Glomerular visceral epithelial cell (primary cell): ENCODE data around the gene LTV1.
"Not testable (repeated sequence)": the region's sequence is repeated elsewhere in the genome, so short reads cannot be mapped to it uniquely, and the experiment has no call there.

Experiments used
- DNase-seq: peaks from one replicate; pipeline ENCODE4 v3.0.0-alpha.2; 2016; ENCODE audit errors: extremely low spot score

LTV1 gene, protein sequence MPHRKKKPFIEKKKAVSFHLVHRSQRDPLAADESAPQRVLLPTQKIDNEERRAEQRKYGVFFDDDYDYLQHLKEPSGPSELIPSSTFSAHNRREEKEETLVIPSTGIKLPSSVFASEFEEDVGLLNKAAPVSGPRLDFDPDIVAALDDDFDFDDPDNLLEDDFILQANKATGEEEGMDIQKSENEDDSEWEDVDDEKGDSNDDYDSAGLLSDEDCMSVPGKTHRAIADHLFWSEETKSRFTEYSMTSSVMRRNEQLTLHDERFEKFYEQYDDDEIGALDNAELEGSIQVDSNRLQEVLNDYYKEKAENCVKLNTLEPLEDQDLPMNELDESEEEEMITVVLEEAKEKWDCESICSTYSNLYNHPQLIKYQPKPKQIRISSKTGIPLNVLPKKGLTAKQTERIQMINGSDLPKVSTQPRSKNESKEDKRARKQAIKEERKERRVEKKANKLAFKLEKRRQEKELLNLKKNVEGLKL

DNA sequence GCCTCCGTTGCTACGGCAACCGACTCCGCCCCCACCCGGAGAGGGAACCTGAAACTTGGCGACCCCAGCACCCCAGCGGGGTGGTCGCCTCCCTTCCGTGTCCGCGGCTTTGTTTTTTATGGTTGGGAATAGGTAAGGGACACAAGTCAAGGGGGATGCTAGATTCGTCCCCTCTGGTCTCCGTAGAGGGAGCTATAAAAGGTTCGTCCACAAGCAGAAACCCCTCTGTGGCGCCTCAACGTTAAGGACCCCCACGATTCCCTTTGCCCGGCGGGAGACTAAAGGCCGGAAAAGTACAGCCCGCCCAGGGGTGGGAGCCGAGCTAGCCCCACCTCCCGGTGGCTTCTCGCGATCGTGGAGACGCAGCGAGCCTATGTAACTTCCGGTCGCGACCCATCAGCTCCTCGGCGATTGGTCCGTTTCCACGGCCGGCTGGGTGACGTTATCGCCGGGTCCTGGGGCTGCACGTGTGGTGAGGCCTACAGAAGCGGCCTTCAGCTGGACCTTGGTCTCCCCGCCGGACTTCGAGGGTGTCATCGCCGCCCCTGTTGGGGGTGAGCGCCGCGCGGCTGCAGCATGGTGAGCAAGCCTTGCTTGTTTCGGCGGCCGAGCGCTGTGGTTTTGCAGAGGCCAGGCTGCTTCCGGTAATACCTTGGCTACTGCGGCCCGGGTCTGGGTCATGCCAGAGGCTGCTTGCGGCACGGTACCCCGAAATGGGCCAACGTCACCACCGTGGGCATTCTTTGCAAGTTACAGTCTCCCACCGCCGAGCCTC, at the start of gene LTV1:
LTV1 (plus strand) TSS at position 437 of the 775 bp plus-strand sequence; CDS start at position 577, 140 bp downstream.
- DNase-seq = peak; percentile 96

DNA sequence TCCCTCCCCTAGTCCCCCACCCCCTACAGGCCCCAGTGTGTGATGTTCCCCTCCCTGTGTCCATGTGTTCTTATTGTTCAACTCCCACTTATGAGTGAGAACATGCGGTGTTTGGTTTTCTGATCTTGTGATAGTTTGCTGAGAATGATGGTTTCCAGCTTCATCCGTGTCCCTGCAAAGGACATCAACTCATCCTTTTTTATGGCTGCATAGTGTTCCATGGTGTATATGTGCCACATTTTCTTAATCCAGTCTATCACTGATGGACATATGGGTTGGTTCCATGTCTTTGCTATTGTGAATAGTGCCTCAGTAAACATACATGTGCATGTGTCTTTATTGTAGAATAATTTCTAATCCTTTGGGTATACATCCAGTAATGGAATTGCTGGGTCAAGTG, 46.6 kb upstream of the LTV1 start:
- not testable (repeated sequence) for DNase-seq

DNA sequence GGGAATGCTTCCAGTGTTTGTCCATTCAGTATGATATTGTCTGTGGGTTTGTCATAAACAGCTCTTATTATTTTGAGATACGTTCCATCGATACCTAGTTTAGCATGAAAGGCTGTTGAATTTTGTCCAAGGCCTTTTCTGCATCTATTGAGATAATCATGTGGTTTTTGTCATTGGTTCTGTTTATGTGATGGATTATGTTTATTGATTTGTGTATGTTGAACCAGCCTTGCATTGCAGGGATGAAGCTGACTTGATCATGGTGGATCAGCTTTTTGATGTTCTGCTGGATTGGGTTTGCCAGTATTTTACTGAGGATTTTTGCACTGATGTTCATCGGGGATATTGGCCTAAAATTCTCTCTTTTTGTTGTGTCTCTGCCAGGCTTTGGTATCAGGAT, 44.7 kb upstream of the LTV1 start:
- DNase-seq = not testable (repeated sequence)

DNA sequence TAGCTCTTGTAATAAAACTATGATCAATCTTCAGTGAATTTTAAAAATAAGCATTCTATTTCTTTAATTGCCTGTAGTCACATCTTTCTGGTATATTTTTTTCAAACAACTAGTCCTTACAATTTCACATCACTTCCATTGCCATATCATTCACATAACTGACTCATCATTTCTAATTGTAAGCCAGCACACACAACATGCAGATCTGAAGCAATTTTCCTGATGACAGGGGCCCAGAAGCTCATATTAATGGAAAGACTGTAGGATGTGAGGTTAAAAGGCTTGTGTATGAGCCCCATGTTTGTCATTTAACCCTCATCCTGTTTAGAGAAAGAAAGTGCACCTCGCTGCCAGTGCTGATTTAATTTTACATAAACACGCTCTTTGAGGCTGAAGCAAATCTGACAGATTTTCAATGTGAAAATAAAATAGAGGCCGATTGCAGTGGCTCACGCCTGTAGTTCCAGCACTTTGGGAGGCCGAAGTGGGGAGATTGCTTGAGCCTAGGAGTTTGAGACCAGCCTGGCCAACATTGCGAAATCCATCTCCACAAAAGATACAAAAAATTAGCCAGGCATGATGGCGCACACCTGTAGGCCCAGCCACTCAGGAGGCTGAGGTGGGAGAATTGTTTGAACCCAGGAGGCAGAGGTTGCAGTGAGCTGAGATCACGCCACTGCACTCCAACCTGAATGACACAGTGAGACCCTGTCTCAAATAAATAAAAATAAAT, 40.1 kb upstream of the LTV1 start:
- DNase-seq = no peak

DNA sequence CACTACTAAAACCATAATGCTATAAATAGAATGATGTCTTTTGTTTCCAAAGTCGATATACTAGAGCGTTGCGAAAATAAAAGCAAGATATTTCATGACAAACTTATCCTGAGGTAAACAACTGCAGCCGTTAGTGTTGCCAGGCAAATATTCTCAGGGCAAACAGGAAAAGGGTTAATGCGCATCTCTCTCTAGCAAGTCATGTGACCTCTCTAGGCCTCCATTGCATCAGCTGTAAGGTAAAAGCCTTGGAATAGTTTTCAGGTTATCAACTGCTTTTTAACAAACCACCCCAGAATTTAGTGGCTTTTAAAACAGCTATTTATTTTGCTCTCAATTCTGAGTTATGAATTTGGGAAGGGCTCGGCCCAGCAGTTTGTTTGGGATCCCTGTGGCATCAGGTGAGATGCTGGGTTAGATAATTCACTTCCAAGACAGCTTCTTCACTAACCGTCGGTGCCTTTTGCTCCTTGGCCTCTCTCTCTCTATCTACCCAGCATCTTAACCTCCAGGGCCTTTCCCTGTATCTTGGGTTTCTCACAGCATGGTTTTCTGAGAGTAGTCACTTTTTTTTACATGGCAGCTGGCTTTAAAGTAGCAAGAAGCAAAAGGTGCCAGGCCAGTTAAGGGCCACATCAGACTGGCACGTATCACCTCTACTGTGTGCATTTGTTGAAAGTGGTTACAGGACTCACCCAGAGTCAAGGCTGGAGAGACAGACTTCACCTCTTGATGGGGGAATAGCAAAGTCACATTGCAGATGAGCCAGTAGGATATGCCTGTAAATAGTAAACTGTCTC, 39.2 kb upstream of the LTV1 start:
- no peak for DNase-seq

DNA sequence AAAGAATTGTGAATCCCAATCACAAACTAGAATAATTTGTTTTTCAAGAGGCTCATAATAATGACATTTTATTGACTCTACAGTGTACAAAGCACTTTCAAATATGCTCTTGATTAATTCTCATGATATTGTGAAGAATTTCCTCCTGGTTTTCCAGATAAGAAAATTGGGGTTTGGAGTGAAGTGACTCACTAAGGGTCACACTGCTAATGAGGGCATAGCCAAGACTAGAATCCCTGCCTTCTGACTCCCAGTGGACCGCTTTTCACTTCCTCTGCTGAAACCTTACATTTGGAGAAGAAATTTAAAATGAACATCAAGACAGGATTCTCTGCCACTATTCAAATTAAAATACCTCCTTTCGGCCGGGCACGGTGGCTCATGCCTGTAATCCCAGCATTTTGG, 38.3 kb upstream of the LTV1 start:
- no peak for DNase-seq

DNA sequence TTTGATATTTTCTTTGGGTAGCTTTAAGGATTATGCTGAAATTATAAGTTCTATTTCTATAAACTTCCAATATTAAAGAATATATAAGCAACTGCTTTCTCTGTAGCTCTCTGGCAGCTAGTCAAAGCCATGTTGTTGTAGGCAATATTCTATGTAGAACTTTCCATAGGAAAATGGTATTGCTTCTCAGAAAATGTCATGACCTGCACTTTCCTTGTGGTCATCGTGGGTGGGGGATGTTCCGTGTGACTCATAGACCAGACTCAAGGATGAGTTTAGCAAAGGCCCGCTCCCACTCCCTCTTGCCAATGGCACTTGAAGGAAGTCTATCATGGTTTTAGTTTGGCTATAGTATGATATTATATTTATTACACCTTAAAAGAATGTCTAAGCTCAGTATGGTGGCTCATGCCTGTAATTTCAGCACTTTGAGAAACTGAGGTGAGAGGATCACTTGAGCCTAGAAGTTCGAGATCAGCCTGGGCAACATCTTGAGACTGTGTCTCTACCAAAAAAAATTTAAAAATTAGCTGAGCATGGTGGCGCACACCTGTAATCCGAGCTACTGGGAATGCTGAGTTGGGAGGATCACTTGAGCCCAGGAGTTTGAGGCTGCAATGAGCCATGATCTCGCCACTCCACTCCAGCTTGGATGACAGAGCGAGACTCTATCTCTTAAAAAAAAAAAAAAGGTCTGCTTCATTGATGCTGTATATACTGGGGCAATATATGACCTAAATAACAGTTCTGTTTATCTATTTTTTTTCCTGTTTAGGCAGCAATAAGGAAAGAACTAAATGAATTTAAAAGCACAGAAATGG, 36.6 kb upstream of the LTV1 start:
- DNase-seq = peak; percentile 72

DNA sequence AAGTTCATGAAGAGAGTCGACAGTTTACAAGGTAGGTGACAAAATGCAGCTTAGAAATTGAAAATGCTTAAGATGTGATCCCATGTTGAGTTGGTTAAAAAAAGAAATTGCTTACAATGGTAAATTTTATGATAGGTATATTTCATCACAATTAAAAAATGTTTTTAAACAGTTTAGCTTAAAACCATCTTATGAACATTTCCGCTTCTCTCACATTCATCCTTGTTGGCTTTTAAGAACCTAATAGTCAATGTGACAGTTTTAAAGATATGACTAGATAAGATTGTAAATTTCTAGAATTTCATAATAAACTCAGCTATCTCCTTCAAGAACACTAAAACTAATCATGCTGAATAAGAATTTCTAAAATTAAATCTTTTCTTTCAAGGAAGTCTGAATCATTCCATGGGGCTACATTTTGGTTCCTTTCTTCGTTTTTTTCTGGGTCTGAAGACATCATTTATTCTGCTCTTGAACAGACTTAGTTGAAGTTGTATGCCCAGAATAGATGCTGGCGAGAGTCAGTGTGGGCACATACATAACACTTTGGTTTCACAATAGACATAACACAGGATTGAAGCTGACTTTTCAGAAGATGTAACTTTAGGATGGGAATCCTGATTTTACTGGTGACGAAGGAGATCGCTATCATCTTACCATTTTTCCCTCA, 35.9 kb upstream of the LTV1 start:
- DNase-seq = no peak

DNA sequence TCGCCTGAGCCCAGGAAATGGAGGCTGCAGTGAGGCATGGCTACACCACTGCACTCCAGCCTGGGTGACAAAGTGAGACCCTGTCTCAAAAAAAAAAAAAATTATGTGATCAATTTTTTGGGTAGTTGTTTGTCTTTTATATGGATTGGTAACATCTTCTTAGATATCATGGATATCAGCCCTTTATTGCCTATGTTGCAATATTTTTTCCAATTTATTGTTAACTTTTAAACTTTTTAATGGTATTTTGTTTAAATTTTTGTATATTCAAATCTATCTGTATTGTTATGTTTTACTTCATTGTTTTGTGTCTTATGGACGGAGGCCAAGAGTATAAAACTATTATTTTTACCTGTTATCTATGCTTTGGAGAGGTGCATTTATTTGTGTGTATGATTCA, 32.4 kb upstream of the LTV1 start:
- no peak for DNase-seq

DNA sequence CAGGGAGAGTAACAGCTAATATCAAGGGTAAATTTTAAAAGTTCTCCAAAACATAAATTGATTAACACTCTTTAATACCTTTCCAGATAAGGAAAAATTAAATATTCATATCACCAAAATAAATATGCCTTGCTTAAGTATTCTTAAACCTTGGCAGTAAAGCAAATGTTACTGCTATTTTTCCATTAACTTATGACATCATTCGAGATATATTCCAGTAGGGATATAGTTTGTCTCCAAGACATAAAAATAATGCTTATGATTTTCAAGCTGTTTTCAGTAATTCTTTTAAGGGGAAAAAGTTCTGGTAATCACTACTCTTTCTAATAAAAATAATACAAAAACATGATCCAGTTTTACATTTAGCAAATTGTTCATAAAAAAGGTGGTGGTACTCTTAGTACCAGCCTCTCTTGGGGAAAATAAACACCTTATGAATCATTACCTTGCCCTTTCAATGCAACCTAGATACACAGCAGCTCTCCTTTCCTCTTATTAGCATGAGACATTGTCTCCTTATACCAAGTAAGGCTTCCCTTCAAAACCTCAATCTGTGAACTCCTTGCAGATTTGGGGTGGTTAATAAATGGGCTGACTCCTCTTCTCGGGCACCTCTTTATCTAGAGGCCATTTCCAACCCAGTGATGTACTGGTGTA, 31.5 kb upstream of the LTV1 start:
- no peak for DNase-seq

DNA sequence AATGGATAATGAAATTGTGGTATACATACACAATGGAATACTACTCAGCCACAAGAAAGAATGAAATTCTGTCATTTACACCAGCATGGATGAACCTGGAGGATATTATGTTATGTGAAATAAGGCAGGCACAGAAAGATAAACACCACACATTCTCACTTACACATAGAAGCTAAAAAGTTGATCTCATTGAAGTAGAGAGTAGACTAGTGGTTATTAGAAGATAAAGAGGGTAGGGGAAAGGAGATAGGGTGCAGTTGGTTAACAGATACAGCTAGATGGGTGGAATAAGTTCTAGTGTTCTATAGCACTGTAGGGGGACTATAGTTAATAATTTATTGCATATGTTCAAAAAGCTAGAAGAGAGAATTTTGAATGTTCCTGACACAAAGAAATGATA, 25.5 kb upstream of the LTV1 start:
- no peak for DNase-seq

DNA sequence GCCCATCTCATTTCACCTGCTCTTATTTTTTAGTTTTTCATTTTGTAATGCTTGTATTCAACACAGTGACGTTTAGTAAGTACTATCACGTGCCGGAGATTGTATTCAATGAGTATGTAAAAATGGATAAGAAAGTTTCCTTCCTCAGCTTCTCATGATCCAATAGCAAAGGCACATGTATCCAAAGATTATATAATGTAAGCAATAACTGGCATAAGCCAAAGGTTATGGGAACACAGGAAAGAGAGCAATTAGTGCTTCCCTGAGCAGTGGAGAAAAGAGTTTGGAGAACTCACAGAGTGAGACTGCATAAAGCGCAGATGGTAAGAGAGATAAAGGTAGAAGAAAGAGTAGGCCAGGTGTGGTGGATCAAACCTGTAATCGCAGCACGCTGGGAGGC, 21.8 kb upstream of the LTV1 start:
- no peak for DNase-seq

DNA sequence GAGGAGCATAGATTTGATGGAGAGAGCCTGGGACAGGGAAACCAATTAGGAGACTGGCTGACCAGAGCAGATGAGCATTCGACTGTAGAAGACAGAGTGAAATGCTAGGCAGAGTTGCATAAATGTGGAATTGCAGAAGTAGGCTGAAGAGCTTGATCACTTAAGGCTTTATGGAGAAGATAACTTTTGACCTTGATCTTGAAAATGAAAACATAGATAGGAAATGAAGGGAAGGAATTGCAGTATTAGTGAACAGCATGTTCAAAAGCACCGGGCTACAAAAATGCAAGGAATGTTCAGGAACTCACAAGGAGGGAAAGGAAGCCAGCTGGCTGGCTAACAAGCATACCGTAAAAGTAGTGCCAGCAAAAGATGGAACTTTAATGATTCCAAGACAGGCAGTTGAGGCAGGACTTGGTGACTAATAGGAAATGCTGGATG, 20.5 kb upstream of the LTV1 start:
- DNase-seq = peak; percentile 17

DNA sequence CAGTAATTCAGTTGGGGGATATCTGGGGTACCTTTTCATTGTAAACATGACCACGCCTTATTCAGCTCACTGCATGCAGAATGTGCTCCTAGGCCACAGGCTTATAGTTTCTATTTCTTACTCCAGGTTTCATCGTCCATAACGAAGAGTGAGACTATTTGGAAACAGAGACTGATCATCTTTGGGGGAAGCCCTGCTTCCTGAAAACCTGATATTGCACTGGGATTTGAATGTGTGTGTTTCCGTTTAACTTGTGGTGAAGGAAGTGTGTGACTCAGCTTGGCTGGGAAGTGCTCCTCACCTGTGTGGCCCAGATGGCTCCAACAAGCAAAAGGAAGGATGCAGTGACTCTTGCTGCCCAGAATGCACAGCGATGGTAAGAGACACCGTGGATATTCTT, 19.6 kb upstream of the LTV1 start:
- DNase-seq = no peak

DNA sequence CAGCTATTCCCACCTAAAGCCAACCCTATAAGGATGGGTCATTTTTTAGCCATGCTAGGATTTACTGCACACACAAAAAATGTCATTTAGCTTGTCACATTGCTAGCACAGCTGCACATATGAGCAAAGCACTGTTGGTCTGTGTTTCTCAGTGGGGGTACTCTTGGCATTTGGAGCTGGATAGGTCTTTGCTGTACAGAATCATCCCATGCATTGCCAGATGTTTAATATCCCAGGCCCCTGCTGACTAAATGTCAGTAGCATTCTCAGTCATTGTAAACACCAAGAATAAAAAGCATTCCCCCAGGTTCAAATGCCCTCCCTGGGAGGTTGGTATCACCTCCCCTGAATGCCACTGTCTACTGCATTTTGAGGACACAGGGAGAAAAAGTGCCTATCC, 14.6 kb upstream of the LTV1 start:
- DNase-seq = no peak

DNA sequence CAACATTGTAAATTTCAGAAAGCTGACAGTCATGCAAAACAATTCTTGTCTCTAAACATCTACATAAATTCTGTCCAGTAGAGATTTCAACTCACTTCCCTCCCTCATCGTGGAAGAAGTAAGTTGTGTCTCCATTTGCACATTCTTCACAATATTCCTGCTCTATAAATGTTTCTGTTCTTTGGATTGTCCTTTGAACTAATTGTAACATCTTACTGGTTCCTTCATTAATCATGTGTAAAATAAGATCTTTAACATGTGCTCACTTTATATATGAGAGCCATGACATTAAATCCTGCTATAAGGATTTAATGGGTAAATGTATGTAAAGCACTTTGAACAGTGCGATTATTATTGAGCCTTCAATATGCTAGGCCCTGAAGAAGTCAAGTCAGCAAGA, 7.0 kb upstream of the LTV1 start:
- no peak for DNase-seq

DNA sequence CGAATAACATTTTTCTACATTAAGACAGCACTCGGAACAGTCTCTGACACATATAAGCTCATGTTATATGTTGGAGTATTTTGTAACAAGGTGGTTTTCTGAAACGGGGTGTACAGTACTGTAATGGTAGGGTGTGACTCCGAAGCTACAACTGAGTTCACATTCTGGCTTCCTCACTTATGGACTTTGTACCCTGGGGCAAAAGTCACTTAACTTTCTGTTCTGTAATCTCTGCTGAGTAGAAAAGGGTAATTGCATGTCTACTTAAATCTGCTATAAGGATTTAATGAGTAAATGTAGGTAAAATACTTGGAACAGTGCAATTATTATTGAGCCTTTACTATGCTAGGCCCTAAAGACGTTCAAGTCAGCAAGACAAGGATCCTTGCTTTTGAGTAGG, 4.7 kb upstream of the LTV1 start:
- DNase-seq = no peak

DNA sequence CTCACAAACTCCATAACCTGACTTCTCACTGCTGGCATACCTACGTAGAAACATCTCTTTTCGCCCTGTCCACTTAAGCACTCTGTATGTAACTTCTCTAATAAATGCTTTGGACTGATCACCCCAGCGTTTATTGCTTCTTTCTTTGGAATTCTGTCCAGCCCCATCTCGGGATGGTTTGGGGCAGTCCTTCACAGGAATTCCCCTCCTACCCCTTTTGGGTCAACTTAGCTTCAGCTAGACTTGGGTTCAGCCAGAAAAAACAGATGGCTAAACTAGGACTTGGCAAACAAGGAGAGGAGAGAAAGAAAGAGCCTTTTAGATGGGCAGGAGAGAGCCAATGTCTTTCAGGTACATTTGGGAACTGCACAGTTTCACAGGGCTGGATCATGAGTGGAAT, 3.9 kb upstream of the LTV1 start:
- DNase-seq = no peak

DNA sequence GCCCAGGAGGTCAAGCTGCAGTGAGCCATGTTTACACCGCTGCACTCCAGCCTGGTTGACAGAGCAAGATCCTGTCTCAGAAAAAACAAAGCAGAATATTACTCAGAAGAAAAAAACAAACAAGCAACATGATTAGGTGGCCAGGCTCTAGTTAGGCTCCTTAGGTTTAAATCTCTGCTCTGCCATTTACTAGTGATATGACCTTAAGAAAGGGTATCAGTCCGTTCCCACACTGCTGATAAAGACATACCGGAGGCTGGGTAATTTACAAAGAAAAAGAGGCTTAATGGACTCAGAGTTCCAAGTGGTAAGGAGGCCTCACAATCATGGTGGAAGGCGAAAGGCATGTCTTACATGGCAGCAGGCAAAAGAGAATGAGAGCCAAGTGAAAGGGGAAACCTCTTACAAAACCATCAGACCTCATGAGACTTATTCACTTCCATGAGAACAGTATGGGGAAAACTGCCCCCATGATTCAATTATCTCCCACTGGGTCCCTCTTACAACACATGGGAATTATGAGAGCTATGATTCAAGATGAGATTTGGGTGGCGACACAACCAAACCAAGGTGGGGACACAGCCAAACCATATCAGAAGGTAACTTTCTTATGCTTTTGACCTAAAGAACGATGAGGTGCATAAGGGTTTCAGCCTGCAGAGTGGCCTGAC, 2.4 kb upstream of the LTV1 start:
- no peak for DNase-seq
